Breast epithelium (tissue), 3 donors: Measurements from ENCODE around the gene KCNE1.

Experiments used
- CTCF ChIP-seq, 3 donors: fragments of 450-650 bp; IDR thresholded peaks; one replicate each; pipeline ENCODE4 v1.5.1; 2016 to 2017; ENCODE audit warnings: antibody characterized with exemption in 3 of 3, mild to moderate bottlenecking in 3 of 3, moderate library complexity in 3 of 3
- POLR2A ChIP-seq: fragments of 450-650 bp; IDR thresholded peaks from one replicate; pipeline ENCODE4 v1.6.1; 2016; ENCODE audit warnings: antibody characterized with exemption, mild to moderate bottlenecking, moderate library complexity

DNA sequence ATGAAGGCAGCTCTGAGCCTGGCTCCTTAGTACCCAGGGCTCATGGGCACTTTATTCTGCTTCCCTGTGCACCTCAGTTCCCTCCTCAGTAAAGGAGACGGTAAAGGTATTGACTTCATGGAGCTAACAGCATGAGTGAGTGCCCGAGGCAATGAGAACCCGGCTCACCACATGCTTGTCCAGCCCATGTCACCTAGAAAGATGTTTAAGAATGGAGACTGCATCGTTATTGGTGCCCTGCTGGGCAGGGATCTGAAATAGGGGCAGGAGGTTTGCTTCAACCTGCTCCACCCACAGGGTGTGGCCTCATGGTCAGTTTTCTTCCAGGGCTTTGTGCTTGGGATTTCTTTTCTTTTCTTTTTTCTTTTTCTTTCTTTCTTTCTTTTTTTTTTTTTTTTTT, 7.0 kb upstream of the KCNE1 start:
- TF ChIP-seq CTCF (IDR thresholded peaks at IDR 0.05) = no peak
- TF ChIP-seq POLR2A = no peak
